ENCODE results near the gene SPATA3.

The SPATA3 gene

GRCh38 chr2:231047923-231048915, 52.3 kb downstream of the SPATA3 start:
- H3K79me2 ChIP-seq (ENCODE audit: control insufficient read depth, low read length) = no peaks in the 10 kb centered on the region
- H3K27ac ChIP-seq (ENCODE audit: low read depth, low read length) = no peak overlapping the region
- peaks cover 41% of the 10 kb centered on the region for H3K27me3 ChIP-seq (ENCODE audit: control insufficient read depth, low read length)
- no peak overlapping the region for H3K4me2 ChIP-seq (ENCODE audit: low read length)
- peaks cover 14% of the 10 kb centered on the region for H3K4me1 ChIP-seq (ENCODE audit: control insufficient read depth, low read length)
- H3K9me3 ChIP-seq (ENCODE audit: control insufficient read depth, insufficient read depth, low read length) = no peaks in the 10 kb centered on the region
- TF ChIP-seq CTCF (IDR thresholded peaks at IDR 0.05; ENCODE audit: low read depth, low read length, poor library complexity, severe bottlenecking) (no peak), EZH2phosphoT487 (IDR thresholded peaks at IDR 0.05; ENCODE audit: borderline replicate concordance, low read length) (no peak)
- H3K36me3 ChIP-seq (ENCODE audit: control insufficient read depth, low read length) = no peaks in the 10 kb centered on the region
- no peak overlapping the region for H3K4me3 ChIP-seq (ENCODE audit: low read length)
- H4K20me1 ChIP-seq (ENCODE audit: control insufficient read depth, insufficient read depth, low read depth, low read length) = no peaks in the 10 kb centered on the region
- no peaks in the 10 kb centered on the region for H3K9me2 ChIP-seq (replicated peaks; ENCODE audit: control insufficient read depth, low read length)
- H3F3A ChIP-seq (ENCODE audit: control insufficient read depth, insufficient read depth) = no peaks in the 10 kb centered on the region

DNA sequence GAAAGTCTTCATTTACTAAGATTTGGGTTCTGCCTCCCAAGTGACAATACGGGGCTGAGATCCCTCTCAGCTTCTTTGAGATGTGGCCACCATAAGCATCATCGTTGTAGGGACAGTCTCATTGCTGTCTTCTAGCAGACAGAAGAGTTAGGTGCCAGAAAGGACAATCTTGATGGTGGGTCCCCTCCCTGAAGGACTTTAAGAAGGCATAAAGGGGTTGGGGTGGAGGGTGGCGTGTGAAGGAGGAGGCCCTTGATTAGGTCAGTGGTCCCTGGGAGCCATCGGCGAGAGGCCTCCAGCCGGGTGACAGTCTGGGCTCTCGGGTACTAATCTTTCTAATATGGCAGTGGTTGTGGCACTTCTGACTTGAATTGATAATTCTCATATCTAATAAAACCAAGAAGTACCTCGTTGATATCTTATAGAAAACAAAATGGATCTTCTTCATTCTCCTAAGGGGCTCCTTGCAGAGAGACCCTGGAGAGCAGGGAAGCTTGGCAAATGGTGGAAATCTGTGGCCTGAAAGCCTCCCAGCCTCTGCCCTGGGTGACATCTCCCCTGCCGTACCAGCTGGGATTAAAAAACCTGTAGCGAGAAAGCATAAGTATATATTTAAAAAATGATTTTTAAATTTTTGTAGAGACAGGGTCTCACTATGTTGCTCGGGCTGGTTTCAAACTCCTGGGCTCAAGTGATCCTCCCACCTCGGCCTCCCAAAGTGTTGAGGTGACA, 53.5 kb downstream of the SPATA3 start:
- H3K9me3 ChIP-seq (ENCODE audit: control insufficient read depth, insufficient read depth, low read length) = no peaks in the 10 kb centered on the region
- no peaks in the 10 kb centered on the region for H3K36me3 ChIP-seq (ENCODE audit: control insufficient read depth, low read length)
- H3K4me2 ChIP-seq (ENCODE audit: low read length) = no peak overlapping the region
- H3K4me3 ChIP-seq (ENCODE audit: low read length) = no peak overlapping the region
- H3K27ac ChIP-seq (ENCODE audit: low read depth, low read length) = no peak overlapping the region
- no peak for TF ChIP-seq CTCF (IDR thresholded peaks at IDR 0.05; ENCODE audit: low read depth, low read length, poor library complexity, severe bottlenecking)
- no peak for TF ChIP-seq EZH2phosphoT487 (IDR thresholded peaks at IDR 0.05; ENCODE audit: borderline replicate concordance, low read length)
- peaks cover 36% of the 10 kb centered on the region for H3K27me3 ChIP-seq (ENCODE audit: control insufficient read depth, low read length)
- H3F3A ChIP-seq (ENCODE audit: control insufficient read depth, insufficient read depth) = no peaks in the 10 kb centered on the region
- H3K9me2 ChIP-seq (replicated peaks; ENCODE audit: control insufficient read depth, low read length) = no peaks in the 10 kb centered on the region
- H4K20me1 ChIP-seq (ENCODE audit: control insufficient read depth, insufficient read depth, low read depth, low read length) = no peaks in the 10 kb centered on the region
- no peaks in the 10 kb centered on the region for H3K79me2 ChIP-seq (ENCODE audit: control insufficient read depth, low read length)
- peaks cover 15% of the 10 kb centered on the region for H3K4me1 ChIP-seq (ENCODE audit: control insufficient read depth, low read length)

DNA sequence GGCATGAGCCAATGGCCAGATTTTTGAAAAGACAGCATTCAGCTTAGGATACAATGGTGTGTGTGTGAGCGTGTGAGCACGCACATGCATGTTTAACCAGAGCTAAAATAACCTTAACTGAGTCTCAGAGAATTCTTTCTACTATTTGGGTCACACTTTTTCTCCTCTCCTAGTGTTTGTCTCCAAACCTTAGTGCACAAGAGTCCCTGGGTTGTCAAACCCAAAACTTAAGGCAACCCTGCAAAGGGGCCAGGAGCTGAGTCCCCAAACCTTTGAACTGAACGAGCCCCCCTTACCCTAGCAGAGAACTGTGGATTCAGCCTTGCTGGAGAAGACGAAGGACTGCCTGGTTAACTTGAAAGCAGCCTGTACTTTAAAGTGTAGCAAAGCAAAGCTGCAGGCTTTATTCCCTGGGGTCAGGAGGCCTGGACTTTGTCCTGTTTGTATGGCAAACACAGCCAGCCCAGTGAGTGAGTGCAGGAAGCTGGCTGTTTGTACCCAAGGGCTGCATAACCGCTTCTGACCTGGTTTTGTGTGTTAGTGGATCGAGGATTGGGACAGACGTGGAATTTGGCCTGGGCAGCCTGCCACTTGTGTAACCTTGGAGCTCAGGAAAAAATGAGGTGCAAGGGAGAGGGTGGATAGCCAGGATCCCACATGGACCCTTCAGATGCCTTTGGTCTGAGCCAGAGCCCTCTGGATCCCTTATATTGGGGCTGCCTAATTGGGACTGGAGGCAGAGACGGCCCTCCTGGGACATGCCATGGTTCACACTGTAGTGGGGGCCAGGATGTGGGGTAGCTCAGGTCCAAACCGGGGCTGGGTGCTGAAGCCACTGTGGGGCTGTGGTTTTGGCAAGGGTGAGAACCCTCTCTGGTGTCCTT, 54.3 kb downstream of the SPATA3 start:
- no peaks in the 10 kb centered on the region for H3K36me3 ChIP-seq (ENCODE audit: control insufficient read depth, low read length)
- no peak overlapping the region for H3K27ac ChIP-seq (ENCODE audit: low read depth, low read length)
- no peaks in the 10 kb centered on the region for H3K9me3 ChIP-seq (ENCODE audit: control insufficient read depth, insufficient read depth, low read length)
- TF ChIP-seq EZH2phosphoT487 (IDR thresholded peaks at IDR 0.05; ENCODE audit: borderline replicate concordance, low read length) = no peak
- H3F3A ChIP-seq (ENCODE audit: control insufficient read depth, insufficient read depth) = no peaks in the 10 kb centered on the region
- H3K27me3 ChIP-seq (ENCODE audit: control insufficient read depth, low read length) = peaks cover 36% of the 10 kb centered on the region
- H3K79me2 ChIP-seq (ENCODE audit: control insufficient read depth, low read length) = no peaks in the 10 kb centered on the region
- H3K4me1 ChIP-seq (ENCODE audit: control insufficient read depth, low read length) = peaks cover 15% of the 10 kb centered on the region
- no peaks in the 10 kb centered on the region for H3K9me2 ChIP-seq (replicated peaks; ENCODE audit: control insufficient read depth, low read length)
- no peaks in the 10 kb centered on the region for H4K20me1 ChIP-seq (ENCODE audit: control insufficient read depth, insufficient read depth, low read depth, low read length)
- H3K4me3 ChIP-seq (ENCODE audit: low read length) = no peak overlapping the region
- no peak overlapping the region for H3K4me2 ChIP-seq (ENCODE audit: low read length)

All from DOHH2 (cell line).